ENCODE results near the gene POLH.
"Not testable (repeated sequence)": the region's sequence is repeated elsewhere in the genome, so short reads cannot be mapped to it uniquely, and the experiment has no call there.

Gene POLH

GRCh38 chr6:43575772-43576551, at the start of gene POLH, which contains the start of gene XPO5:
Gene POLH, plus strand, starts transcription at chr6:43576185. Its CDS starts 6,135 bp downstream, at chr6:43582320.
Gene XPO5, minus strand, starts transcription at chr6:43576038. Its CDS starts 174 bp downstream, at chr6:43575864.
- peak; percentile 94 for DNase-seq (ENCODE audit: low spot score)

- no peak for DNase-seq (ENCODE audit: low spot score)
Measured at GRCh38 chr6:43532201-43532600, 43.8 kb upstream of the POLH start.

- not testable (repeated sequence) for DNase-seq (ENCODE audit: low spot score)
Measured at GRCh38 chr6:43538986-43539385, 37.0 kb upstream of the POLH start.

- not testable (repeated sequence) for DNase-seq (ENCODE audit: low spot score)
Measured at GRCh38 chr6:43539409-43539808, 36.6 kb upstream of the POLH start.

- no peak for DNase-seq (ENCODE audit: low spot score)
Measured at GRCh38 chr6:43540507-43540906, 35.5 kb upstream of the POLH start.

- DNase-seq (ENCODE audit: low spot score) = no peak
Measured at GRCh38 chr6:43541774-43542471, 34.1 kb upstream of the POLH start.

- no peak for DNase-seq (ENCODE audit: low spot score)
Measured at GRCh38 chr6:43544461-43544860, 31.5 kb upstream of the POLH start.

- no peak for DNase-seq (ENCODE audit: low spot score)
Measured at GRCh38 chr6:43547222-43547621, 28.8 kb upstream of the POLH start.

- not testable (repeated sequence) for DNase-seq (ENCODE audit: low spot score)
Measured at GRCh38 chr6:43557620-43558019, 18.4 kb upstream of the POLH start.

- DNase-seq (ENCODE audit: low spot score) = no peak
Measured at GRCh38 chr6:43559328-43559727, 16.7 kb upstream of the POLH start.

GRCh38 chr6:43570876-43571441, 5.0 kb upstream of the POLH start:
- no peak for DNase-seq (ENCODE audit: low spot score)

- no peak for DNase-seq (ENCODE audit: low spot score)
Measured at GRCh38 chr6:43572015-43572414, 4.0 kb upstream of the POLH start.

GRCh38 chr6:43575105-43575771, 747 bp upstream of the POLH start:
- DNase-seq (ENCODE audit: low spot score) = peak; percentile 39

GRCh38 chr6:43578748-43579147, 2.8 kb downstream of the POLH start:
- DNase-seq (ENCODE audit: low spot score) = no peak

GRCh38 chr6:43579171-43579570, 3.2 kb downstream of the POLH start:
- no peak for DNase-seq (ENCODE audit: low spot score)

- no peak for DNase-seq (ENCODE audit: low spot score)
Measured at GRCh38 chr6:43582911-43583310, 6.9 kb downstream of the POLH start.

- DNase-seq (ENCODE audit: low spot score) = no peak
Measured at GRCh38 chr6:43584892-43585570, 9.0 kb downstream of the POLH start.

- DNase-seq (ENCODE audit: low spot score) = no peak
Measured at GRCh38 chr6:43588194-43588593, 12.2 kb downstream of the POLH start.

- DNase-seq (ENCODE audit: low spot score) = not testable (repeated sequence)
Measured at GRCh38 chr6:43589564-43589963, 13.6 kb downstream of the POLH start.

- DNase-seq (ENCODE audit: low spot score) = no peak
Measured at GRCh38 chr6:43593938-43594337, 18.0 kb downstream of the POLH start.

- no peak for DNase-seq (ENCODE audit: low spot score)
Measured at GRCh38 chr6:43600595-43600994, 24.6 kb downstream of the POLH start.

- DNase-seq (ENCODE audit: low spot score) = no peak
Measured at GRCh38 chr6:43604174-43604573, 28.2 kb downstream of the POLH start.

All from NAMALWA (cell line).